RWPE2 (cell line): Measurements from ENCODE around the gene TBC1D1.
"Not testable (repeated sequence)": the region's sequence is repeated elsewhere in the genome, so short reads cannot be mapped to it uniquely, and the experiment has no call there.

Experiments used
- ATAC-seq: fragments of 200-7000 bp; cut with Tn5 transposase; 3 replicates; pipeline ENCODE4 v1.9.1; 2021; ENCODE audit warnings: low read depth
- DNase-seq: peaks from one replicate; pipeline ENCODE4 v3.0.0-alpha.2; 2020; ENCODE audit warnings: low spot score
- H3K27ac ChIP-seq: fragments of 450-650 bp; 2 replicates; pipeline ENCODE4 v1.5.1; 2017; ENCODE audit warnings: mild to moderate bottlenecking; ENCODE audit not compliant: poor library complexity, severe bottlenecking
- H3K27me3 ChIP-seq: fragments of 250-450 bp; sonication (Bioruptor Pico); 2 replicates; pipeline ENCODE4 v1.5.1; 2021; ENCODE audit warnings: mild to moderate bottlenecking, moderate library complexity; ENCODE audit not compliant: insufficient read depth, poor library complexity, severe bottlenecking
- H3K36me3 ChIP-seq: fragments of 250-450 bp; sonication (Bioruptor Pico); 2 replicates; pipeline ENCODE4 v1.5.1; 2020; ENCODE audit warnings: low read depth, mild to moderate bottlenecking, moderate library complexity
- H3K4me1 ChIP-seq: fragments of 250-450 bp; sonication (Bioruptor Pico); 2 replicates; pipeline ENCODE4 v1.5.1; 2021; ENCODE audit warnings: mild to moderate bottlenecking, moderate library complexity; ENCODE audit not compliant: insufficient read depth, poor library complexity, severe bottlenecking
- H3K4me3 ChIP-seq: fragments of 250-450 bp; sonication (Bioruptor Pico); 2 replicates; pipeline ENCODE4 v1.5.1; 2021; ENCODE audit warnings: mild to moderate bottlenecking, moderate library complexity; ENCODE audit not compliant: severe bottlenecking
- H3K9me3 ChIP-seq: fragments of 250-450 bp; sonication (Bioruptor Pico); 2 replicates; pipeline ENCODE4 v1.5.1; 2021; ENCODE audit warnings: mild to moderate bottlenecking, moderate library complexity; ENCODE audit not compliant: severe bottlenecking
- TF ChIP-seq, protein P1 (sequence below): fragments of 450-650 bp; IDR thresholded peaks from one replicate; pipeline ENCODE4 v1.5.1; 2017; ENCODE audit warnings: mild to moderate bottlenecking, moderate library complexity; ENCODE audit not compliant: poor library complexity, severe bottlenecking

TBC1D1 gene

DNA sequence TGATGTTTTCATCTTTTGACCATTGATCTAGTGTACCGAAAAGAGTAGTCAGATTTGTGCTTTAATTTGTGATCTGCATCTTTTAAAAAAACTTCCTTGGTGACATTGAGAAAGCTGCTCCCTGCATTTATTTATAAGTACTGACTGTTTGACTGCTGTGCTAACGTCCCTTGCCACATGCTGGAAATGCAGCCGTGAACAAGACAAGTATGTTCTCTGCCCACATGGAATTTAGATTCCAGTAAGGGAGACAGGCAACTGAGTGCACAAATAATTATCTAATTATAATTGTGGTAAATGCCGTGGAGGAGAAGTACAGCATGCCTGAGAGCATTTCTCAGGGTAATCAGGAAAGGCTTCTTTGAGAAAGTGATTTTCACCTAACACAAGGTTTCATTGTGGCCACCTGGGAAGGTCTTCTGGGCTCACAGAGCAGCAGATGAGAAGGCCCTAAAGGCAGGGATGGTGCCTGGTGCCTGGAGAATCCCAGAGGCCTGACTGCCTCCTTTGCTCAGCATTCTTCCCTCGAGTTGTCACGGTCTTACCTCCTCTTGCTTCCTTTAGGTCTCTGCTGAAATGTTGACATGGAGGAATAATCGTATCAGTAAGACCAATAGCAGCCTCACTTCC lies 125.1 kb downstream of the TBC1D1 start:
- ATAC-seq = no peak
- H3K36me3 ChIP-seq = peaks cover 10% of the 10 kb centered on the region

GRCh38 chr4:38016698-38017097 lies 125.8 kb downstream of the TBC1D1 start:
- DNase-seq (no peak), ATAC-seq (no peak)
- H3K4me3 ChIP-seq = no peak overlapping the region
- no peak overlapping the region for H3K27ac ChIP-seq
- H3K4me1 ChIP-seq = no peaks in the 10 kb centered on the region
- no peaks in the 10 kb centered on the region for H3K9me3 ChIP-seq
- H3K27me3 ChIP-seq = no peaks in the 10 kb centered on the region
- TF ChIP-seq, protein P1, sequence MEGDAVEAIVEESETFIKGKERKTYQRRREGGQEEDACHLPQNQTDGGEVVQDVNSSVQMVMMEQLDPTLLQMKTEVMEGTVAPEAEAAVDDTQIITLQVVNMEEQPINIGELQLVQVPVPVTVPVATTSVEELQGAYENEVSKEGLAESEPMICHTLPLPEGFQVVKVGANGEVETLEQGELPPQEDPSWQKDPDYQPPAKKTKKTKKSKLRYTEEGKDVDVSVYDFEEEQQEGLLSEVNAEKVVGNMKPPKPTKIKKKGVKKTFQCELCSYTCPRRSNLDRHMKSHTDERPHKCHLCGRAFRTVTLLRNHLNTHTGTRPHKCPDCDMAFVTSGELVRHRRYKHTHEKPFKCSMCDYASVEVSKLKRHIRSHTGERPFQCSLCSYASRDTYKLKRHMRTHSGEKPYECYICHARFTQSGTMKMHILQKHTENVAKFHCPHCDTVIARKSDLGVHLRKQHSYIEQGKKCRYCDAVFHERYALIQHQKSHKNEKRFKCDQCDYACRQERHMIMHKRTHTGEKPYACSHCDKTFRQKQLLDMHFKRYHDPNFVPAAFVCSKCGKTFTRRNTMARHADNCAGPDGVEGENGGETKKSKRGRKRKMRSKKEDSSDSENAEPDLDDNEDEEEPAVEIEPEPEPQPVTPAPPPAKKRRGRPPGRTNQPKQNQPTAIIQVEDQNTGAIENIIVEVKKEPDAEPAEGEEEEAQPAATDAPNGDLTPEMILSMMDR = no peak
- H3K36me3 ChIP-seq = peaks cover 11% of the 10 kb centered on the region

More for the DNA sequence above, 125.1 kb downstream of the TBC1D1 start:
- Histone ChIP-seq H3K4me1 (no peaks in the 10 kb centered on the region), H3K9me3 (no peaks in the 10 kb centered on the region), H3K27ac (no peak overlapping the region), H3K27me3 (no peaks in the 10 kb centered on the region), H3K4me3 (no peak overlapping the region)
- DNase-seq = no peak
- TF ChIP-seq, protein P1 = no peak

DNA sequence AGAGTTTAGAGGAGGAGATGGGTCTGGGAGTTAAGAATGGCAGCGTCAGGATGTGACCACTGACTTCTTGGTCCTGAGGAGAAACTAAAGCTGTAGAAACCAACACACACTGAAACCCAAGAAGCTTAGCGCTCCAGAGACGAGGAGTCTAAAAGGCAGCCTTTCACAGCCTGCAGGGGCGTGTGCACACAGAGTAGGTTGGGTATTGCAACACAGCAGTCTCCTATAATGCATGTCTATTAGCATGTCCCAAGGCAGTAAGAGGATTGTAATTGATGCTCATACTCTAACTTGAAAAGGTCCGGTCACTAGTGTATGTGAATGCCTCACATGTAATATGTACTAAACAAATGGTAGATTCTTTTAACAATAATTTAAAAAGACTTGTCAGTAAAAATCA lies 126.7 kb downstream of the TBC1D1 start:
- peaks cover 16% of the 10 kb centered on the region for H3K36me3 ChIP-seq
- ATAC-seq (no peak), DNase-seq (no peak)
- no peaks in the 10 kb centered on the region for H3K9me3 ChIP-seq
- H3K4me3 ChIP-seq = no peak overlapping the region
- TF ChIP-seq, protein P1 = no peak
- no peaks in the 10 kb centered on the region for H3K27me3 ChIP-seq
- H3K27ac ChIP-seq = no peak overlapping the region
- H3K4me1 ChIP-seq = no peaks in the 10 kb centered on the region

DNA sequence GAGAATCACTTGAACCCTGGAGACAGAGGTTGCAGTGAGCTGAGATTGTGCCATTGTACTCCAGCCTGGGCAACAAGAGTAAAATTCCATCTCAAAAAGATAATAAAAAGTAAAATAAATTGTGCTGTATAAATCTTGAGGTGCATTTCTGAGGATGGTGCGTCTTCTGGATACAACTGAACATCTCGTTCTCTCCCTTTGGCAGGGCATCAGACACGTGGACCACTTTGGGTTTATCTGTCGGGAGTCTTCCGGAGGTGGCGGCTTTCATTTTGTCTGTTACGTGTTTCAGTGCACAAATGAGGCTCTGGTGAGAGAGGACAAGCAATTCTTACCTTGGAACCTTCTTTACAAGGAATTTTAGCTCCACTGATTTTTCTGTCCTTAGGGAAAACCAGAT lies 129.5 kb downstream of the TBC1D1 start:
- Histone ChIP-seq H3K36me3 (peaks cover 21% of the 10 kb centered on the region), H3K27ac (no peak overlapping the region), H3K4me1 (no peaks in the 10 kb centered on the region), H3K9me3 (no peaks in the 10 kb centered on the region), H3K27me3 (no peaks in the 10 kb centered on the region), H3K4me3 (no peak overlapping the region)
- ATAC-seq (no peak), DNase-seq (no peak)
- TF ChIP-seq, protein P1 = no peak

DNA sequence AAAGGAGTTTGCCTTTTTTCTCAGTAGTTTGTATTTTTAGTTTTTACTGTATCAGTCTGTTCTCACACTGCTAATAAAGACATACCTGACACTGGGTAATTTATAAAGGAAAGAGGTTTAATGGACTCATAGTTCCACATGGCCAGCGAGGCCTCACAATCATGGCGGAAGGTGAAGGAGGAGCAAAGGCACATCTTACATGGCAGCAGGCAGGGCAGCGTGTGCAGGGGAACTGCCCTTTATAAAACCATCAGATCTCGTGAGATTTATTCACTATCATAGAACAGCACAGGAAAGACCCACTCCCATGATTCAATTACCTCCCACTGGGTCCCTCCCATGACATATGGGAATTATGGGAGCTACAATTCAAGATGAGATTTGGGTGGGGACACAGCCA lies 130.1 kb downstream of the TBC1D1 start:
- not testable (repeated sequence) for H3K27me3 ChIP-seq

More for the DNA sequence above, 130.1 kb downstream of the TBC1D1 start:
- peaks cover 21% of the 10 kb centered on the region for H3K36me3 ChIP-seq
- not testable (repeated sequence) for H3K27ac ChIP-seq, H3K9me3 ChIP-seq, H3K4me3 ChIP-seq, ATAC-seq, DNase-seq, H3K4me1 ChIP-seq
